Pons (tissue), 1 donor: ENCODE measurements around the gene FETUB.
A peak's percentile ranks its signal among the peaks of the same experiment; 100 is the strongest.
"Not testable (repeated sequence)": the region's sequence is repeated elsewhere in the genome, so short reads cannot be mapped to it uniquely, and the experiment has no call there.

ENCODE experiments used
- DNase-seq: peaks from one replicate; pipeline ENCODE4 v3.0.0-alpha.2; 2016; ENCODE audit warnings: low spot score

The FETUB gene

DNA sequence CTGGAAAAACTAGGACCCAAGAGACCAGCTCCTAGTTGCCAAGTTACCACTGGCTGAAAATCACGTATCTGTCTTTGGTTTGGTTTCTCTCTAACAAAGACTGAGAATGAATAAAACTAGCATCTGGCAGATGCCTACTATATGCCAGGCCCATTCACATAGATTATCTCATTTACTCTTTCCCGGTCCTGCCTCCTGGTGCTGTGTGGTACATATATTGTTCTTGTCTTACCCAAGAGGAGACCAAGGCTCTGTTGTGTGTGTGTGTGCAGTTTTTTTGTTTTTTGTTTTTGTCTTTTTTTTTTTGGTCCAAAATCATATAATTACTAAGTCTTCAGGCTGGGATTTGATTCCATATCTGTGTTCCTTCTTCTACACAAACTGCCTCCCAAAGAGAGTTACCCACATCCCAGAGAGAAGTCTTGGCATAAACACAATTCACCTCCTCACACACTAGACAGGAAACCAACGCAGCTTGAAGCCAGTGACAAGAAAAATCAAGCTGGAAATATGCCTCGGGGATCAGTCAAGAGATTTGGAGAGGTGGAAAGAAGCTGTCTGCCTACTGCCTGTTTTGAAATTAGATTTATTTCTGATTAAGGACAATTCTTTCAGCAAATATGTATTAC lies 26.4 kb upstream of the FETUB start:
- no peak for DNase-seq

DNA sequence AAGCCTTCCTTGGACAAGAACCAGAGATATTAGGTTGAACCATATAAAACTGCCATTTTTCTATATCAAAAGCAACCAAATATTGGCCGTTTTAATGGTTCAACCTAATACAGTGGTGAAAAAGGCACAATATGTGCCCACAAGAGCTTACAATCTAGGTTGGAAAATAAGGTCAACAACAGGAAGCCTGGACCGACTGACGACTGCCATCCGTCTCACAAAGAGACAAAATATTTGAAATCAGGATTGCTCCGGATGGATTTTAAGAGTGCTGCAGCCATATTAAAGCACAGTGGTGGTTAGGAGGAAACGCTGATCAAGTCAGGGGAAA lies 26.0 kb upstream of the FETUB start:
- no peak for DNase-seq

DNA sequence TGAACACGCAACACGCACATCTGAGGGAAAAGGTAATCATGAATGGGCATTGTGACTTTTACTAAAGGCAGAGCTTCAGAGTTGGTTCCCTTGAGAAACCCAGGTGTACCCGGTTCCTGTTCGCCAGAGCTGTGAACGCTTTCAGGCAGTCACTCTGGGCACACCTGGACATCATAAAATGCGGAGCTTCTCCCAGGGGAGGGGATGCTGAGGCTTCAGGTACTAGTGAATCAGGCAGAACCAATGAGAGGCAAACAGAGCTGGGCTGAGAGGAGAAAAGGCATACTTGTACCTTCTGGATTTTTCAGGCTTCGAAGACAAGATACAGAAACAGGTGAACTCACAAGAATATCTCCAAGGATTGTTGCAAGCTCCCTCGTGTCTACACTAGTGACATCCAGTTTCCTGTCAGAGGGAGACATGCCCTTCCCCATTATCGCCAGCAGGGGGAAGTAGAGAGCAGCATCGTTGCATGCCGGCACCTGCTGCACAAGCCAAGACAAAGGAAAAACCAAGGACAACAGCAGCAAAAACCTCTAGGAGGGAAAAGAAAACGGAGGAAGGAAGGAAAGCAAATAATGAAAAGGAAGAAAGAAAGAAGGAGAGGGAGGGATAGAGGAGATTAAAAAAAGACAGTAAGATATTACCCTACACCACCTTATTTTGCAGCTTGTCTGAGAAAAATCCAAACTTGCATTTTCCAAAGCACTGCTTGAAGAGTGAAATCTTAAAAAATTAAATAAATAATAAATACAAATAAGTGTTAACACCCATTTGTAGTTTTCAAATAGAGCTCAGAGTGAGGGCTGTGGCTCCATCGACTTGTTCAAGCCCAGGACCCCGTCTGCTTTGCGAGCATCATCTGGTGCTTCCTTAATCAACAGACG lies 25.4 kb upstream of the FETUB start:
- peak; percentile 72 for DNase-seq

GRCh38 chr3:186616299-186616617 lies 23.9 kb upstream of the FETUB start:
- DNase-seq: no peak

DNA sequence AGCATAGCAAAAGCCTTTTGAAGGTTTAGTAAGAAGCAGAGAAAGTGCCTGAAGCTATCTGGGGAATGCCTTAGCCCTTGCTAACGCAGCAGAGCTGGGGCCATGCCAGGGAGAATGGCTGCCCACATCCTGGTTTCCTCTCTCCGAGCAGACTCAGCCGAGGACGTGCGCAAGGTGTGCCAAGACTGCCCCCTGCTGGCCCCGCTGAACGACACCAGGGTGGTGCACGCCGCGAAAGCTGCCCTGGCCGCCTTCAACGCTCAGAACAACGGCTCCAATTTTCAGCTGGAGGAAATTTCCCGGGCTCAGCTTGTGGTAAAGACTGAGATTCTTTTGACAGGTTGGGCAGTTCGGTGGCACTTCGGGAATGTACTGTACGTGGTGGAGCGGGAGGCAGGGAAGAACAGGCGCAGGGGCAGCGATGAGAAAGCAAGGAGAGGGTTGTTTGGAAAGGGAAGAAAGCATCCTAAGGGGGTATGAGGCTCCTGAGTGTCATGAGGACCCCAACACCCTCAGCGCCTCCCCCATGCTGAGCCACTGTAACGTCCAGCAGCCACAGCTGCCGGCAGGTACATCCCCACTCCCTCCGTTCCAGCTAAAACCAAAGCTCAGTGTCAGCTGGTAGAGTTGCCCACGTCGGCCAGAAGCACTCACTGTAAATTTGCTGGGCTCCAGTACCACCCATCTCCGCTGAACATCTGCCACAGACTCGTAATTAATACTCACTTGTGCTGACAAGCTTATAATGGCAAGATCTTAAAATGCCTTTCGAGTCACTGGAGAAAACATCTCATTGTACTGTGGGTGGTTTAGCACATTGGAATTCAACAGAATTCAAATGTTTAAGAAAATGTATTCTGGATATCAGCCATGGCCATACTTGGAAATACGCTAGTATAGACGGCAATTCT lies 22.9 kb upstream of the FETUB start:
- DNase-seq: peak; percentile 64

DNA sequence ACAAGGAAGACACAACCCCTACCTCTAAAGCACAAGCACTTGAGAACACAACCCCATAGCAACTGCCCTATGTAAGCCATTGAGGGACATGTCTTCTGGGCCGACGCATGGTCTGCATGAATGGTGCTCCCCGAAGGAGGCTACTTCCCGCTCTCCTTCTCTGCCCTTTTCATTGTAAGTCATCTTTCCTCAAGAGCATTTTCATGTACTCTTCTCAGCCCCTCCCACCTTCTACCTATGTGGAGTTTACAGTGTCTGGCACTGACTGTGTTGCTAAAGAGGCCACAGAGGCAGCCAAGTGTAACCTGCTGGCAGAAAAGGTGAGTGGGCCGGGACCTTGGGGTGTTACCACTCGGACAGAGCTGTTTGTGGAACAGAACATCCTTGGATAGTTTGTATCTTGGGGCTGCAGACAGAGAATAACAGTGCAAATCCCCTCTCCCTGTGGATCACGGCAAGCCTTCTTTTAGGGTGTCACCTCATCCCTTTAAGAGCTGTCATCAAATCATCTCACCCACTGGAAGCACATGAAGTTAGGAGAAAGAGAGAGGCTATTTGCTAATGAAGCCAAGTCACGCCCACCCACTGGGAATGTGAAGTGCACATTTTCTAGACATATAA lies 21.8 kb upstream of the FETUB start:
- DNase-seq: no peak

- no peak for DNase-seq
Measured at GRCh38 chr3:186619787-186620212, 20.4 kb upstream of the FETUB start.

- no peak for DNase-seq
Measured at GRCh38 chr3:186620213-186621092, 19.7 kb upstream of the FETUB start.

DNA sequence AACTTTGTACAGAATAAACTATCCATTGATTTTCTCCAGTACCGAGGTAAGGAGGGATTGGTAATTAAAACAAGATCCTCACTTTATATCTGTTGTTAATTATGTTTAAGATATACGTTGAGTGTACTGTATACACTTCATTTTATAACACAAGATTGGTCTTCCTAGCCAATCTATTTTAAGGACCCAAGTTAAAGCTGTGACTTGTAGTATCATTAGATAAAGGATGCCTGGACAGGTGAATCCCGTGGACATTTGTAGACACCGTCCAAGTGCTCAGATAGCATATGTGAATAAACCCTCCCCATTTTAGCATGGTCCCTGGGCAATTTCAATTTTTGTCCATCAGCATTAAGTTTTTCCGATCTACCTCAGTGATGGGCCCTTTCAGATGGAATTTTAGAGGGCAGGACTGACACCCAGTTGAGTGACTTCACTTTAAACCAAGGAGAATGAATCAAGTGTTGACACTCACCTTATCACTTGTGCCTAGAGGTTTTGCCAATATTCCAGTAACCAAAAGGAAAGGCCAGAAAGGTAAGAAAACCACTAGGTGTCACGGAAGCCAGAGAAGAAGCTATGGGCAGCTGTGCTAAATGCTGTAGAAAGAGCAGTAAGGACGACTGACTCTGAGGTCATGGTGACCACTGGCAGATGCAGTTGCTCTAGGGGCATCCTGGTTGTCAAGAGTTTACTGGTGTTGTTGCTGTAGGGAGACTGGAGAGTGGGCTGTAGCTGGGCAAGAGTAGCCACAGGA lies 18.1 kb upstream of the FETUB start:
- no peak for DNase-seq

- DNase-seq: no peak
Measured at GRCh38 chr3:186622651-186623310, 17.4 kb upstream of the FETUB start.

GRCh38 chr3:186624598-186624997 lies 15.6 kb upstream of the FETUB start:
- no peak for DNase-seq

GRCh38 chr3:186625600-186626042 lies 14.6 kb upstream of the FETUB start:
- no peak for DNase-seq

DNA sequence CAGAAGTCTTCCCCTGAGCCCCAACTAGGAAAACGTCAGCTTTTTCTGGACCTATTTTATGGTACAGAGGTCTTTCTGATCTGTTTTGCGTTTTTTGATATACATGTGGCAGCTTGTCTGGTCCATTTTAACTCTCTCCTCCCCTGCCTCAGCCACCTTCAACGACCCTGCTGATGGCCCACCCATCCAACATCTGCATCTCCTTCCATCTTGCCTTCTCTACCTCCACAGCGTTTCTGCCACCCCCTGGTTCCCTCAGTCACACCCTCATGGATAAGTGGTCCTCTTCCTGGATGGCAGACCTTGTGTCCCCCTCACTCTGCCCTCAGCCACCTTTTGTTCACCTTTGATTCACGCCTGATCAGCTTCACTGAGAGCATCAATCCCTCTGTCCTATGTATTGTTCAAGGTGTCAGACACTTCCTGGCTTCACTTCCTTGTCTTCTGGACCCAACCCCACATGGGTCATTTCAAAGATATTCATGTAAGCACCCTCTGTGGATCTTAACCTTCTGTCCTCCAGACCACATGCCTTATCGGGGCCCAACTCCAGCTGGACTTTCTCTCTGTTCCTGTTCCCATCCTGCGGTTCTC lies 13.8 kb upstream of the FETUB start:
- DNase-seq: no peak

DNA sequence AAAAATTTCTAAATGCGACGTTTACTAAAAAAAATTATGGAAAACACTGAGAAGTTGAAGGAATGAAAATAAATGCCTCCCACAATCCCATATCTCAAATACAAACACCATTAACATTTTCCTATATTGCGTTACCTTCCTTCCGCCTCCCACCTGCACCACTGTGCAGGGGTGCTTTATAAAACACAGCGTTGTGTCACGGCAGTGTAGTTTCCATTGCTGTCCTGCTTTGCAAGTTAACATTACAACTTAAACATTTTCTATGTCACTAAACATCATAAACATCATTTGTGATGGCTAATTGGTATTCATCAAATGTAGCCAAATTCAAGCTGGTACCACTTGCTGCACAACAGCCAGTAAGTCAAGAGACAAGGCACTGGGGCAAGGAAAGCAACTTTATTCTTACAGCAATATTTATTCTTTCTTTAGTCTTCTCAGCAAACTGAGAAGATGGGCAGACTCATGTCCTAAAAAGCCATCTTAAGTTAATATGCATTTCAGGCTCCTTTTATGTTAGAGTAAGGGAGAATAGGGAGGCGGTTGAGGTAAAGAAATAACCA lies 12.3 kb upstream of the FETUB start:
- DNase-seq: no peak

DNA sequence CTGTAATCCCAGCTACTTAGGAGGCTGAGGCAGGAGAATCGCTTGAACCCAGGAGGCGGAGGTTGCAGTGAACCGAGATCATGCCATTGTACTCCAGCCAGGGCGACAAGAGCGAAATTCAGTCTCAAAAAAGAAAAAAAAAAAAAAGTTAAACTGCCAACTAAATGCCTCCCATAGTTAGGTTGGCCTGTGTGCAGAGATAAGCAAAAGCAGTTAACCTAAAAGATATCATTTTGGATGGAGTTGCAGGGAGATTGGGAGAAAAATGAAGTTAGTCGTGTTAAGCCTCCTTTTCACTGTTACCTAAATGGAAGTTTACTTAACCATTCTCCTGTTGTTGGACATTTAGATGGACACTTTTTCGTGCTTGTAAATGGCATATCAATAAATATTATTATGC lies 11.4 kb upstream of the FETUB start:
- DNase-seq: no peak

DNA sequence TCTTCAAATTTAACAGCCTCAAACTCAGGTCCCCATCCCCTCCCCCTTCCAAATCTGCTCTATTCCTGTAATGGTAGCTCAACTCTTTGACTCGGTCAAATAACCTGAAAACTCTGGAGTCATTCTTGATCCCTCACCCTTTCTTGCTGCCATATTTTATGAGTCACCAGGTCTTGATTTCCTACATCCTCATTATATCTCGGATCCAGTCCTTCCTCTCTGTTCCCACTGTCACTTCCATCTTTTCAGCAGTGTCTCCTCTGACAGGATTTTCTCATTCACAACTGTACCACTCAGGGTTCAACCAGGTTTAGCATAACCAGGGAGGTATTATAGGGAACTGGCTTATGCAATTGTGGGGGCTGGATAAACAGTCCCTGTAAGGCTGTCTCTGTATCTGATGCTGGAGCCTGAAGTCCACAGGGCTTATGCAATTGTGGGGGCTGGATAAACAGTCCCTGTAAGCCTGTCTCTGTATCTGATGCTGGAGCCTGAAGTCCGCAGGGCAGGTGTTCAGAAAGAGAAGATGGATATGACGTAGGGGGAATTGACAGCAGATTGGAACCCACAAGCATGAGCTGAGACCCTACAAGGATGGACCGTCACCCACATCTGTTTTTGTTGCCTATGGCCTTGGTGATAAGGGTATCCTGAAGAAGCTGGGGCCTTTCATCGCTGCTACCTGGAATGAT lies 9.1 kb upstream of the FETUB start:
- DNase-seq: no peak

DNA sequence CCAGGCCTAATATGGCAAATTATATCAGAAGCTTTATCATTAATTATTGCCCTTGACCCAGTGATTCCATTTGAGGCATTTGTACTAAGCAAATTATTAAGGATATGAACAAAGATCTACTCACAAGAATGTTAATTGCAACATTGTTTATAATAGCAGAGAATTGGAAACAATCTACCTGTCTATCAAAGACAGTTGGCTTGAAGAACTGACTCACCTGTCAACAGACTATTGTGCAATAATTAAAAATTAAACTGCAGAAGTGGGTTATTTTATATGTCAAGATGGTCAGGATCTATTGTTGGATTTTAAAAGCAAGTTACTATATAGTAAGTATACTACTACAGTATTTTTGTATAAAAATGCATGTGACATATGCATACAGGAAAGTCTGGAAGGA lies 6.7 kb upstream of the FETUB start:
- DNase-seq: no peak

GRCh38 chr3:186634207-186634606 lies 6.0 kb upstream of the FETUB start:
- DNase-seq: not testable (repeated sequence)

- DNase-seq: no peak
Measured at GRCh38 chr3:186635532-186635931, 4.7 kb upstream of the FETUB start.
